ENCODE measurements around the gene HM13.
"Not testable (repeated sequence)": the region's sequence is repeated elsewhere in the genome, so short reads cannot be mapped to it uniquely, and the experiment has no call there.

The HM13 gene, protein sequence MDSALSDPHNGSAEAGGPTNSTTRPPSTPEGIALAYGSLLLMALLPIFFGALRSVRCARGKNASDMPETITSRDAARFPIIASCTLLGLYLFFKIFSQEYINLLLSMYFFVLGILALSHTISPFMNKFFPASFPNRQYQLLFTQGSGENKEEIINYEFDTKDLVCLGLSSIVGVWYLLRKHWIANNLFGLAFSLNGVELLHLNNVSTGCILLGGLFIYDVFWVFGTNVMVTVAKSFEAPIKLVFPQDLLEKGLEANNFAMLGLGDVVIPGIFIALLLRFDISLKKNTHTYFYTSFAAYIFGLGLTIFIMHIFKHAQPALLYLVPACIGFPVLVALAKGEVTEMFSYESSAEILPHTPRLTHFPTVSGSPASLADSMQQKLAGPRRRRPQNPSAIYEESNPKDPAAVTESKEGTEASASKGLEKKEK

DNA sequence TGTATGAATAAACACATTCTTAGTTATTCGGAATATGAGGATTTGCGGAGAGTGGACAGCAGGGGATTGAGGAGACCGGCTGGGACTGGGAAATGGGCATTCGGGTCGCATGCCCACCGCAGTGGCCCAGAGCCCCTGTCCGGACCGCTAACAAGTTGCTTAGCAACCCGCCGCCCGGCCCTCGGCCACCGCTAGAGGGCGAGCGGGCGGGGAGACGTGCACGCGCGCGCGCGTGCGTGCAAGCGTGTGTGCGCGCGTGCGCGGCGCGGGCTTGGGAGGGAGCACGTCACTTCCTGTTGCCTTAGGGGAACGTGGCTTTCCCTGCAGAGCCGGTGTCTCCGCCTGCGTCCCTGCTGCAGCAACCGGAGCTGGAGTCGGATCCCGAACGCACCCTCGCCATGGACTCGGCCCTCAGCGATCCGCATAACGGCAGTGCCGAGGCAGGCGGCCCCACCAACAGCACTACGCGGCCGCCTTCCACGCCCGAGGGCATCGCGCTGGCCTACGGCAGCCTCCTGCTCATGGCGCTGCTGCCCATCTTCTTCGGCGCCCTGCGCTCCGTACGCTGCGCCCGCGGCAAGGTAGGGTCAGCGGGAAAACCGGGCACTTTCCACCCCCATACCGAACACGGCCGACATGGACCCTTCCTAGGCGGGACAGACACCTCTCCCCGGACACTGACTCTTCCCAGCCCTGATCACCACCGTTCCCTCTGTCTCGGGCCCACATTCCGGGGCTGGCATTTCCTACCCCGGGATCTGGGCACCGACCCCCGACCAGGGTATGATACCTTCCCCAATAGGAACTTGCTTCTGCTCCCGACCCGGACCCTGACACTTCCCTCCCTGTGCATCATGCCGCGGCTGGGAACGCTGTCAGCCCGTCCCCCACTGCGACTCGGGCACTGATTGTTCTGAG lies at the start of gene HM13:
Gene HM13, plus strand, starts transcription at position 289 of the 918 bp plus-strand sequence. Its CDS starts 110 bp downstream, at position 399.
- peak; percentile 91 for DNase-seq

DNA sequence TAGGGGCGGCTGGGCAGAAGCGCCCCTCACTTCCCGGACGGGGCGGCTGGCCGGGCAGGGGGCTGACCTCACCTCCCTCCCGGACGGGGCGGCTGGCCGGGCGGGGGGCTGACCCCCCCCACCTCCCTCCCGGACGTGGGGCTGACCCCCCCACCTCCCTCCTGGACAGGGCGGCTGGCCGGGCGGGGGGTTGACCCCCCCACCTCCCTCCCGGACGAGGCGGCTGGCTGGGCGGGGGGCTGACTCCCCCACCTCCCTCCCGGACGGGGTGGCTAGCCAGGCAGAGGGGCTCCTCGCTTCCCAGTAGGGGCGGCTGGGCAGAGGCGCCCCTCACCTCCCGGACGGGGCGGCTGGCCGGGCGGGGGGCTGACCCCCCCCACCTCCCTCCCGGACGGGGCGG lies 43.3 kb upstream of the HM13 start:
- DNase-seq, result not testable (repeated sequence)

DNA sequence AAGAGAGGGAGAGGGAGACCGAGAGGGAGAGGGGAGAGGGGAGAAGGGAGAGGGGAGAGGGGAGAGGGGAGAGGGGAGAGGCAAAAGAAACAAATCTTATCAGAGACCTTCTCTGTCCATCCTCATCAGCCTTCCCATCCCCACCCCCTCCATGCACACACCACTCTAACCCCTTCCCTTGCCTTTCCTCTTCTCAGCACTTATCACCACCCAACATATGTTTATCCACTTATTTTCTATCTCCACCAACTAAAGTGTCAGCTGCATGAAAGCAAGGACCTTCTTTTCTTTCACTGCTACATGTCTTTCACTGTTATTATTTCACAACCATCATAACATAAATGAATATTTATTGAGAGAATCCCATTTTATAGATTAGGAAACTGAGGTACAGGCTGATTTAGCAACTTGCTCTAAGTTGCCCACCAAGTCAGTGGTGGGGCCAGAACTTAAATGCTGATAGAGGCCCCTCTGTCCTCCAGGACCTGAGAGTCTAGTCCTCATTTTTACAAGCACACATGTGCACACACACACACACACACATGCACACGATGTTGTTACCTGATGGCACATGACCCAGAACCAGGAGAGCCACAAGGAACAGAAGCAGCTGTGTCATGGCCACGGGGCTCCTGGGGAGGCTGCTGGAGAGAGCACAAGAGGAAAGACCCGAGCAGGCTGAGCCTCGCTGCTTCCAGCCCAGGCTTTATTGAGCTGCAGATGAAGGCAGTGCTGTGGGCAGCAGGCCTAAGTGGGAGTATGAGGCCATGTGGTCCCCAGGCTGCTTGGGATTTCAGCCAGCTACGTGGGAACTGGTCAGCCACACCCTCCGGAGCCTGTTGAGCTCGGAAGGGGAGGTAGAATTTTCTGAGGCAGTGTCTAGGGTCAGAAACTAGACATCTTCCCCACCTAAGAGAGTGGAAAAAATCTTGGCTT lies 41.6 kb upstream of the HM13 start:
- no peak for DNase-seq

DNA sequence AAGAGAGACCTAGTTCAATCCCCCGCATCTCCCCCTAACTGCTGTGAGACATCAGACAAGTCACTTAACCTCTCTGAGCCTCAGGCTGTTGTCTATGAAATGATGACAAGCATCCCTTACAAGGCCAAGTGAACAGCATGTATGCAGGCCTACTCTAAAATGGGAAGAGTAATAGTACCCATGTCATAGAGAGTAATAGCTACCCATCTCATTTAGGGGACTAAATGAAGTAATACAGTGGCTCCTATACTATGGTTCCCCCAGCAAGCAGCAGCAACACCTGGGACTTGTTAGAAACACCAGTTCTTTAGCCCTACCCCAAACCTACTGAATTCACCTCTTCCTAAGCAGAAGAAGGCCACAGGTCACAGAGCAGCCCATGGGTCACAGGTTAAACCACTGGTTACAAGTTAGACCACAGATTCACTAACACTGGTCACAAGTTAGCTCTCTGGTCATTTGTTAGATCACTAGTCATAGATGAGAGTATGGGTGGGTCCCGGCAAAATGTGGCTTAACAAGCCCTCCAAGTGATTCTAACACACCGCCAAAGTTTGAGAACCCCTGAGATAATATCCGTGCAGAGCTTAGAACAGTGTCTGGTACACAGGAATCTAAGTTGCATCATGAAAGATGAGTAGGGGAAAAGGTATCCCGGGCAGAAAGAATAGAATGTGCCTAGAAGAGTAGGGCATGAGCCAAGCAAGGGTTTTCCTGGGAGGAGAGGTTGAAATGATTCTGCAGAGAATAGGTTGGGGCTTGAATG lies 40.7 kb upstream of the HM13 start:
- DNase-seq, result no peak

DNA sequence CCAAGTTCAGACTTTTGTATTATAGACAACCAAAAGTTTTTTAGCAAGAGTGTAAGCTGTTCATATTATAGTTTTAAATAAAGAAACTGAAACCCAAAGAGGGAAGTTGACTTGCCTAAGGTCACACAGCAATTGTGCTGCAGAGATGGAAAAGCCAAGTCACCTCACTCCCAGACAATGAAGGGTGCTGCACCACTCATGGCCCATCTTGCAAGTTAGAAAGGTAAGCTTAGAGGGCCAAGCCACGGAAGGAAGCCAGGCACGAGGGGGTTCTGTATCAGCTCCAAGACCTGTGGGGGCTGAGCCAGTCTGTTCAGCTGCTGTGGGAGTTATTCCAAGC lies 40.2 kb upstream of the HM13 start:
- no peak for DNase-seq

DNA sequence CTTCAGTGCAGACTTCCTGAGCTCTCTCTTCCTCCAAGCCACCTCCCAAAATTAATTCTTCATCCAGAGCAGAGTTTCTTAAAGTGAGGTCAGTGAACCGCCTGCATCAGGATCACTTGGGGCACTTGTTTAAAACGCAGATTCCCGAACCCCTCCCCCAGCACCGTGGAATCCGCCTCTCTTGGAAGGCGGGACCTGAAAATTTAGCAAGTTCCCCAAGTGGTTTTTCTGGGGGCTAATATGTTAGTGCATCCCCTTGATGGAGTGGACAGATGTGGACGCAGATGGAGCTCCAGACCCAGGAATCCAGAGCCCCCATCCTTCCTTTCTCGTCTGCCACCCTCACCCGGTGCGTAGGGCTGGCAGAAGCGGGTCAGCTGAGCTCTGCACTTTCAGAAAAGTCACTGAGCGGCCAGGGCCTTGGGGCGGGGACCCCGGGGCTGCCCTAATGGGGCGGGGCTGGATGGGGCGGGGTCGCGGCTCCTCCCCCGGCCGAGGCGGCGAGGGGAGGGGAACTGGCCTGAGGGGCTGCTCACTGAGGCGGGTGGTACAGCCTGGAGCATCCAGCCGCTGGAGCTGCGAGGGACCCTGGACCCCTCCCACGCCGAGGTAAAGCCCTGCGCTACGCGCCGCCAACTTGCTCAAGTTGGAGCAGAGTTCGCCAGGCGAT lies 39.3 kb upstream of the HM13 start, which contains the start of the genes DEFB124 and REM1:
Gene DEFB124, minus strand, starts transcription at position 370 of the 670 bp plus-strand sequence. CDS start 2,114 bp downstream, outside the sequence.
Gene REM1, plus strand, starts transcription at position 531 of the 670 bp plus-strand sequence. CDS start 1,158 bp downstream, outside the sequence.
- DNase-seq, result no peak

DNA sequence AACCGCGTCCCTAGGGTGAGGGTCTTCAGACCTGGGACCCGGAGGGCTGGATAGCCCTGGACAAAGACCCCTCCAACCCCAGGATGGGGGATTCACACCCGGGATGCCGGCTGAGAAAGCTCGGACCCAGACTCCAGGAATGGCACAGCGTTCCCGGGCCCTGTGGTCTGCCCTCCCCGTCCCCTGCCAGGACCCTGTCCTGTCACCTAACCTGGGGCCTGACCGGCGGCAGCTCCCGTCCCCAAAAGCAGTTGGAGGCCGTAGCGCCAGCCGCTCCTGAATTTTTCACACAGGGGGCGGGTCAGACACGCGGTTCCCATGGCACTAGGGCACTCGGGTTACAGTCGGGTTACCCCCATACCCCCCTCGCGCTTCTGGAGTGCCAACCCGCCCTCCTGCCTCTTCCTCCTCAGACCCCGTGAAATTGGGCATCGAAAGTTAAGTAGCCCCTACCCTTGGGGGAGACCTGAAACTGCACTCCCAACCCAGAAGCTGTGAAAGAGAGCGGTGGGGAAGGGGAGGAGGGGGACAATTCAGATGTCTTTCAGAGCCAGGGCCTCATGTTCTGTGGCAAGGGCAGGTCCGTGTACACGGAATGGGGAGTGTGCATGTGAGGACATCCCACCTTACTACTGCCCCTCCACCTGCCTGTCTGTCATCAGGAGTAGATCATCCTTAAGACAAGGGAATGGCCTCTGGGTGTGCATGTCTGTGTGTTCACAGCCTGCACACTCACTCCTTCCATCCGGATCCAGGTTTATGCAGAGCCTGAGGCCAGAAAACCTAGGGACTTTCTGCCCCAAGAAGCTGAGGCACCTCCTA lies 38.6 kb upstream of the HM13 start:
- no peak for DNase-seq

DNA sequence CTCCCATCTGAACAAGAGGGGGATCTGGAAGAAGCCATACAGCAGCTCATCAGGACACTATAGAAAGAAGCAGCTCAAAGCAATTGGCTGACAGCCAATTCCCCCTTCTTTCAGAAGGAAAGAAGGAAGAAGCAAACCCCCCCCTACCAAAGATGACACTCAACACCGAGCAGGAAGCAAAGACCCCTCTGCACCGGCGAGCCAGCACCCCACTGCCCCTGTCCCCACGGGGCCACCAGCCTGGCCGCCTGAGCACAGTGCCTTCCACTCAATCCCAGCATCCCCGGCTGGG lies 38.0 kb upstream of the HM13 start:
- no peak for DNase-seq

DNA sequence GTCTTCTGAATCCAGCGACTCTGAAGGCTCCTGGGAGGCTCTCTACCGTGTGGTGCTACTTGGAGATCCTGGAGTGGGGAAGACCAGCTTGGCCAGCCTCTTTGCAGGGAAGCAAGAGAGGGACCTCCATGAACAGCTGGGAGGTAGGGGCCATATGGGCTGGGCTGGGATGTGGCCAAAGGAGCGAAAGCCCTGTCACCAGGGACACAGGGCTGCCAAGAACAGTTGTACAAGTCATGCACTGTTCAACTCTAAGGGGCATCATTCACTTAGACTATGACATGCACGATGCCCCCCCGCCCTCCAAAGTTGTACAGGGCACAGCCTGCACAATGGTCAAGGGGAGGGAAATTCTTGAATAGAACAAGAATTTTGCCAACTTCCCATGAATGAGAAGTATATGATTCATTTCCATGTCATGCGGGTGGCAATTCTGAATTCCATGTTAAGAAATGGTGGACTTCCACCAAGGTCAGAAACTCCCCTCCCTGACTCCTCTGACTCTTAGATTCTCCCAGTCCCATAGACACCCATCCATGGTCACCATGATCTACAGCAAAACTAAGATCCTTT lies 37.5 kb upstream of the HM13 start:
- no peak for DNase-seq

DNA sequence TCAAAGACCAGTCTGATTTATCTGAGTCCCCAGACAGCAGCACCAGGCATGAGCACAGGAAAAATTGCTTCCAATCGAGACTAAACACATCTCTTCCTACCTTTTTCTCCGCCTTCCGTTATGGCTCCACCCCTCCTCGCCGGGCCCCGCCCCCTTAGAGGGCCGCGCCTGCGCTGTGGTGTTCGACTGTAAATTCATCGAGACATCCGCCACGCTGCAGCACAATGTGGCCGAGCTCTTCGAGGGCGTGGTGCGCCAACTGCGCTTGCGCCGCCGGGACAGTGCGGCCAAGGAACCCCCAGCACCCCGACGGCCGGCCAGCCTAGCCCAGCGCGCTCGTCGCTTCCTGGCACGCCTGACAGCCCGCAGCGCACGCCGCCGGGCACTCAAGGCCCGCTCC lies 30.2 kb upstream of the HM13 start:
- DNase-seq, result no peak

DNA sequence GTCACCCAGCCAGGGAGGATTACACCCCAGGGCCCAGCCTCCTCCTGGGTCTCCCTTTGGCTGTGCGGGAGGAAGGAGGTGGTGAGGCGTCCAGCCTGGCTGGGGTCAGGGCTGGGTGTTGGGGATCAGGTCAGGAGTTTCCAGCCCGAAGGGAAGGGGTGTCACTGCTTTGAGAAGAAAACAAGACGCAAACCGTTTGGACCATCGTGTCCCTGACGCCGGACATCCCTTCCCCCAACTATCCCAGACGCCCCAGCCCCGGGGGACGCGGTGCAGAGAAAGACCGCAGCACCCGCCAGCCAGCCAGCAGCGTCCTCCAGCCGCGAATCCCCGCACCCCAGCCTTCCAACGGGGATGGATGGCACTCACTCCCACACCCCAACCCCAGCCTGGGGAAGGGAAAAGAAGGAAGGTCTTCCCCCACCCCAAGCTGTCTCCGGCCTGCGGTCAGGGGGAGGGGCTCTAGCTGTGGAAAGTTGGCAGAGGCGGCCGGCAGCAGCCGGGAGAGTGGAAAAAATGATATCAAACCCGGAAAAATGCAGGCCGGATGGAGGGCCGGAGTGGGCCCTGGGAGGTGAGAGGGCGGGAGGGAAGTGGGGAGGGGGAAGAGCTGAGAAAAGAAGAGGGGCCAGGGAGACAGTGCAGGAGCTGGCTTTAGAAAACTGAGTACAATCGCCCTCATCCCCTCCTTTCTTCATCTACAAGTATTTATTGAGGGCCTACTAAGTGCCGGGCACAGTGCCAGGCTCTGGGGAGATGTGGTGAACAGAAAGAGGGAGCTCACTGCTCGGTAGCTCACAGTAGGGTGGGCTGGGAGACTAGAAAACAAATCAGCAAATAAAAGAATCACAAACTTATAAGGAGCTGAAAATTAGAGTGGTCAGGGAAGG lies 28.5 kb upstream of the HM13 start:
- DNase-seq, result no peak

DNA sequence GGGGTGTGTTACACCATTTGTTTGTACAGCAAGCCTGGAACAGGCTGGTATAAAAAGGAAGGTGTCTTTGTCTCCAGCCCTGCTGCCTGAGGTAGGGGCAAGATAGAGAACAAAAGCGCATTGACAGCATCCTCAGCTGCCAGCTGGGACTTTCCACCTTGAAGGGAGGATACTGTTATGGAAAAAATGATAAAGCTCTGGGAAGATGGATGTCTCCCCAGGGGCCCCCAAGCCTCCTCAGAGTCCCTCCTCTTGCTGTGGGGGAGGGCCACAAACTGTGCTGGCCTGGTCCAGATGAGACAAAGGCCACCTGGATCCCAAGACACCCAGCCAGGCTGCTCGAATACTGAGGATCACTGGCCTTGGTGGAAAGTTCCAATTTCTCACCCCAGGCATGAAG lies 26.1 kb upstream of the HM13 start:
- no peak for DNase-seq

DNA sequence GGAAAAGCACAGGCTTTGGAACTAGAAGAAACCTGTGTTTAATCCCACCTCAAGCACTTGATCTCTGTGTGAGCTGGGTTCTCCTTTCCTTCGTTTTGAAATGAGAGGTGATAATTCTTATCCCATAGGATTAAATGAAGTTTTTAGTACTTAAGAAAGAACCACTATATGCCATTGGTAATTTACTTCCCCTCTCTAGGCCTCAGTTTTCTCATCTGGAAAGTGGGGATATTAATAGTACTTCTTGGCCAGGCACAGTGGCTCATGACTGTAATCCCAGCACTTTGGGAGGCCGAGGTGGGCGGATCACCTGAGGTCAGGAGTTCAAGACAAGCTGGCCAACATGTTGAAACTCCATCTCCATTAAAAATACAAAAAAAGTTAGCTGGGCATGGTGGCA lies 25.1 kb upstream of the HM13 start:
- no peak for DNase-seq

DNA sequence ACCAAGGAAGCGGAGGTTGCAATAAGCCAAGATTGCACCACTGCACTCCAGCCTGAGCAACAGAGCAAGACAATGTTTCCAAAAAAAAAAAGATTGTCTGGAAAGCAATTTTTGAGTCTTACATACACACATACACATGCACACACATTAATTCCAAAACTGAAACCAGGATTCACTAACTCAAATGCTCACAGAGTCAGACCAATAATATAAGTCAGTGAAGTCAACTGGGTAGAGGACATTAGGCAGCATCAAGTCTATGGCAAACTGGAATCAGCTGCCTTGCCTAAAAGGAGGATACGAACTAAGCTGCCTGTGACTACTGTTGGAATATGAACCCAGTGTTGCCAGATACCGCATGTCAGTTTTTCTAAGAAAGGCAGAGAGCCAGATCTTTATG lies 23.5 kb upstream of the HM13 start:
- no peak for DNase-seq

DNA sequence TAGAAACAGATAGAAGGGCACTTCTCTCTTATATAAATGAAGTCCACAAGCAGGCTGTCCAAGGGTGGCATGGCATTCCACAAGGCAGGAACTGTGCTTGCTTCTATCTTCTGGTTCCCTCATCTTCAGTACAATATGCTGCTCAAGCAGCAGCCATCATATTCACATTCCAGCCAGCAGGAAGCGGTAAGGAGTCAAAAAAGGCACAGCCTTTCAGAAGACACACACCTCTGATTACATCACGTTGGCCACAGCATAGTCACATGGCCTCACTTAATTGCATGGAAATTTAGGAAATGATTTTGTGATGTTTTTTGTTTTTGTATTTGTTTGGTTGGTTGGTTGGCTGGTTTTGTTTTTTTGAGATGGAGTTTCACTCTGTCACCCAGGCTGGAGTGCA lies 20.1 kb upstream of the HM13 start:
- no peak for DNase-seq

DNA sequence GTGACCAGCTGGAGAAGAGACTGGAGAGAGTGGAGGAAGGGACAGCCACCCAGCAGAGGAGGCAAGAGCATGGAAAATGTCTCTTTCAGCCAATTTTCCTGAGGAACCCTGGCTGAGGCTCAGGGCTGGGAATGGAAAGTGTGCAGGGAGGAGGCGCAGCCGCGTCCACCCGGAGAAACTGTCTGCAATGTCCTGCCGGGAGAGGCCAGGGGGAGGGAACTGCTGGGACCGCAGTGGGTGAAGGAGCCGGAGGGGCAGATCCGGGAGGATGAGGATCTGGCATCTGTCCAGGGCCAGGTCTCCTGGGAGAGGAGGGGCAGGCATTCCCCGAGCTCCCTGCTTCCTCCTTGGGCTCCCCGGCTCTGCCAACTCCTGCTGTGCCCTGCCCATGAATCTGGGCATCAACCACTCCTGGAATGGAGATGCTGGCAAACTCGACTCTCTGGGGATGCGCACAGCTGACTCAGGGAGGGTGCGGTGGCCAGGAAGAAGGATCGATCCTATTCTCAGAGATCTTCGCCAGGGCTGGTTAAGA lies 17.4 kb upstream of the HM13 start:
- no peak for DNase-seq

DNA sequence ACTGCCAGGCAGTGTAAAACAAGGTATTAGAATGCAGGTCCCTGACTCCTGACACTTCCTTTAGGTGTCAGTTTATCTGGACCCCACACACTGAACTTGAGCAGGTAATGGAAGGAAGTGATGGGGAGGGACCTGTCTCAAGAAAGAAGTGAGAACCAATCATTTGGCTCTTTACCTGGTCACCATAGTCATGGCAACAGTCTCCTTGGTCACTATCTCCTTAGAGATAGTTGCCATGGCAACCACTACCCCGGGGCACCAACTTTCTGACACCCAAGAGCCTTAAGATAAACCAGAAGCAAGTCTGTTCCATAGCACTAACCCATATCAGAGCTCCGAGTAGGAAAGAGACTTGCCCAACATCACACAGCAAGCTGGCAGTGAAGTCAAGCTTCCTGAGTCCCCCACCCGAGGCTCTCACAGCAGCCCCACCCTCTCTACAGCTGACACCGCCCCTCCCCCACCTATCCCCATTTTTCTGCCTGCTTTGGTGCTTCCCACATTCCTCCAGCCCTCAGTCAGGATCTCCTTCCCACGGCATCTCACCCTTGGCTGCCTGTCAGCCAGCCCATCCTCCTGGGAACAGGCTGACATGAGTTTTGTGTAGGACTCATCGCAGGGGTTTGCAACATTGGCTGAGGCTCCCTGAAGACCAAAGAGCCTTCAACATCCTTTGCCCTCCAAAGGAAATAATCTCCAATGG lies 16.3 kb upstream of the HM13 start:
- no peak for DNase-seq

DNA sequence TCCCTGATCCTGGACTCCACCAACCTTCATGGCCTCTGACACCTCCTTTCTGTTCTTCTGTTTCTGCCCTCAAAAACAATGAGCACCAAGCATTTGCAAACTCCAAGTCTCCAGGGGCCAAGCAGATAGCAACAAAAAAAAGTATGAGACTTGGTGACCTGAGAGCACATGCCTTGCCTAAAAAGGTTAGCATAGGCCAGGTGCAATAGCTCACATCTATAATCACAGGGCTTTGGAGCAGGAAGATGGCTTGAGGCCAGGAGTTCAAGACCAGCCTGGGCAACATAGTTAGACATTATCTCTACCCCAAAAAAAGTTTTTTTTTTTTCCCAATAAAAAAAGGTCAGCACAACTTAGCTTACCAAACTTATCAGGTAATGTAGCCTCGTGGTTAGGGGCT lies 13.7 kb upstream of the HM13 start:
- no peak for DNase-seq
